ENCODE results near the gene KCTD15.

- TF ChIP-seq CTCF (IDR thresholded peaks at IDR 0.05; ENCODE audit: borderline replicate concordance, extremely low read depth, low read length, poor library complexity, severe bottlenecking) (no peak), EZH2 (IDR thresholded peaks at IDR 0.05; ENCODE audit: borderline replicate concordance, low read depth, low read length, severe bottlenecking) (no peak)
Measured at GRCh38 chr19:33758541-33759013, 38.1 kb upstream of the KCTD15 start.

Data from DND-41 (cell line).